Measurements from ENCODE around the gene LDHD.

DNA sequence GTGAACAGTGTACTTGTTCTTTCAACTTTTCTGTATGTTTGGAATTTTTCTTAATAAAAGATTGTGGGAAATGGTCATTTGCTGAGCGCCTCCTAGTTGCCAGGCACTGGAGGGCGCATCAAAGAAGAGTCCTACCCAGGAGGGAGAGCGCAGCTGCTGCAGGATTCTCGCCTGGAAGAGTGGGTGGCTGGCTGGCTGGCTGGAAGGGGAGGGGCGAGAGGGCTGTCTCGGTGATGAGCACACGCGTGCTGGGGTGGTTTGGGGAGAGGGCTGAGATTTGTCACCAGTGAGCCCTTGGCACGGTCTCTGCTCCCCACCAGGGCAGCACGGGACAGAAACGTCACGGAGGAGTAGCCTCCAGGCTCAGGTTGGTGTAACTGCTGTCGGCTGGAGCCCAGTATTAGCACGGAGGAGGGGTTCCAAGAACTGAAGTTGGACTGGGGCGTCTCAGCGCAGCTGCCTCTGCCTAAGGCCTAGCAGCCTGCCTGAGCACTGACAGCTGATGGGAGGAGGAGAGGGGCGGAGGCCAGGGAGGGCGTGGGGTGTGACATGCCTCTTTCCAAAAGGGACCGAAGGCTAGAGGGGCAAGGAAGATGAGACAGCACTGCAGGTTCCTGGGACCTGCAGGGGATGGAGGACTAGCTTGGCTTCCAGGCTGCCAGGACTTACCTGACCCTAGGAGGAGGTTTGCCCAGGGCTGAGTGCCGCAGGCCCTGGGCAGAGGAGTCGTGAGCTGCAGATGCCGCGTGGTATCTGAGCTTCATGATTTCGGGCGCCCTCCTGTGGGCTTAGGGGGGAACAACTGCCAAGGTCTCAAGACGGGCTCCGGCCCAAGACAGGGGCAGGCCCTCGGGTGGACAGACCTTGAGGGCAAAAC, 5.7 kb downstream of the LDHD start:
- TF ChIP-seq CTCF (IDR thresholded peaks at IDR 0.05) (peak; percentile 72 to 96 (median 91)), POLR2A (IDR thresholded peaks at IDR 0.05) (no peak)

Measured in Peyer's patch (tissue), 4 donors.